ENCODE results near the gene SOCS6.
"Not testable (repeated sequence)": the region's sequence is repeated elsewhere in the genome, so short reads cannot be mapped to it uniquely, and the experiment has no call there.

SOCS6 gene

GRCh38 chr18:70363861-70364260, 75.0 kb downstream of the SOCS6 start:
- no peak for DNase-seq

- DNase-seq: no peak
These were observed 76.5 kb downstream of the SOCS6 start for GRCh38 chr18:70365361-70365760.

- DNase-seq: no peak
These were observed 77.3 kb downstream of the SOCS6 start for GRCh38 chr18:70366174-70366573.

GRCh38 chr18:70366670-70367069, 77.8 kb downstream of the SOCS6 start:
- no peak for DNase-seq

- not testable (repeated sequence) for DNase-seq
These were observed 78.5 kb downstream of the SOCS6 start for GRCh38 chr18:70367344-70367743.

GRCh38 chr18:70368903-70369302, 80.1 kb downstream of the SOCS6 start:
- DNase-seq: no peak

GRCh38 chr18:70370762-70371733, 82.2 kb downstream of the SOCS6 start:
- no peak for DNase-seq

- no peak for DNase-seq
These were observed 83.1 kb downstream of the SOCS6 start for GRCh38 chr18:70371908-70372307.

GRCh38 chr18:70372450-70373041, 83.7 kb downstream of the SOCS6 start:
- DNase-seq: no peak

GRCh38 chr18:70373042-70373519, 84.2 kb downstream of the SOCS6 start:
- no peak for DNase-seq

- DNase-seq: no peak
These were observed 85.3 kb downstream of the SOCS6 start for GRCh38 chr18:70374154-70374553.

- no peak for DNase-seq
These were observed 87.5 kb downstream of the SOCS6 start for GRCh38 chr18:70376137-70376913.

GRCh38 chr18:70376914-70377258, 88.0 kb downstream of the SOCS6 start:
- DNase-seq: no peak

- no peak for DNase-seq
These were observed 88.5 kb downstream of the SOCS6 start for GRCh38 chr18:70377317-70377799.

- DNase-seq: no peak
These were observed 89.2 kb downstream of the SOCS6 start for GRCh38 chr18:70377857-70378701.
